Measurements from ENCODE around the gene MYO7B. TPM values are rescaled to one million over a fixed set of nuclear protein-coding genes. Genes with fewer than 3 reads are reported as not detected.
"Not testable (repeated sequence)": the region's sequence is repeated elsewhere in the genome, so short reads cannot be mapped to it uniquely, and the experiment has no call there.

The MYO7B gene
- total and polyA plus RNA-seq, 2 experiments from 2014 or later: 17.6 to 20.1 TPM

GRCh38 chr2:127520424-127520823 lies 15.1 kb upstream of the MYO7B start:
- Histone ChIP-seq H3K79me2 (peaks cover 100% of the 10 kb centered on the region), H3K4me3 (no peak overlapping the region), H3K9me3 (ENCODE audit: low read depth) (no peaks in the 10 kb centered on the region), H3K4me1 (ENCODE audit: insufficient read depth) (peaks cover 12% of the 10 kb centered on the region), H3K27ac (no peak overlapping the region), H3K27me3 (no peaks in the 10 kb centered on the region), H3K4me2 (no peak overlapping the region), H2AFZ (no peak overlapping the region), H3K36me3 (replicated peaks; ENCODE audit: insufficient read depth, low read depth) (no peaks in the 10 kb centered on the region), H4K20me1 (ENCODE audit: insufficient read depth, poor library complexity, severe bottlenecking) (peaks cover 18% of the 10 kb centered on the region), H3K9me2 (replicated peaks; ENCODE audit: insufficient read depth) (no peaks in the 10 kb centered on the region)
- no peak for DNase-seq (ENCODE audit: low spot score)
- TF ChIP-seq EZH2 (IDR thresholded peaks at IDR 0.05; ENCODE audit: borderline replicate concordance) (no peak), CTCF (IDR thresholded peaks at IDR 0.05; ENCODE audit: poor library complexity) (no peak), EZH2phosphoT487 (IDR thresholded peaks at IDR 0.05; ENCODE audit: low read depth, severe bottlenecking, unreplicated experiment) (no peak)
- 98% methylated on average over 4 of the region's 4 CpGs for WGBS (ENCODE audit: low lambda C conversion rate, missing lambda C conversion rate)

GRCh38 chr2:127523269-127523939 lies 12.1 kb upstream of the MYO7B start:
- H3K9me3 ChIP-seq (ENCODE audit: low read depth): no peaks in the 10 kb centered on the region
- H3K4me2 ChIP-seq: peak overlapping the region; percentile 82
- H3K4me1 ChIP-seq (ENCODE audit: insufficient read depth): peaks cover 12% of the 10 kb centered on the region
- 88% methylated on average over 8 of the region's 8 CpGs for WGBS (ENCODE audit: low lambda C conversion rate, missing lambda C conversion rate)
- no peaks in the 10 kb centered on the region for H3K36me3 ChIP-seq (replicated peaks; ENCODE audit: insufficient read depth, low read depth)
- no peaks in the 10 kb centered on the region for H3K9me2 ChIP-seq (replicated peaks; ENCODE audit: insufficient read depth)
- H2AFZ ChIP-seq: no peak overlapping the region
- peaks cover 77% of the 10 kb centered on the region for H3K79me2 ChIP-seq
- no peak overlapping the region for H3K4me3 ChIP-seq
- no peaks in the 10 kb centered on the region for H3K27me3 ChIP-seq
- DNase-seq (ENCODE audit: low spot score): no peak
- TF ChIP-seq EZH2phosphoT487 (IDR thresholded peaks at IDR 0.05; ENCODE audit: low read depth, severe bottlenecking, unreplicated experiment) (no peak), CTCF (IDR thresholded peaks at IDR 0.05; ENCODE audit: poor library complexity) (no peak), EZH2 (IDR thresholded peaks at IDR 0.05; ENCODE audit: borderline replicate concordance) (no peak)
- H3K27ac ChIP-seq: no peak overlapping the region
- peaks cover 6% of the 10 kb centered on the region for H4K20me1 ChIP-seq (ENCODE audit: insufficient read depth, poor library complexity, severe bottlenecking)

GRCh38 chr2:127524198-127524834 lies 11.2 kb upstream of the MYO7B start:
- not testable (repeated sequence) for H3K9me2 ChIP-seq (replicated peaks; ENCODE audit: insufficient read depth); H3K36me3 ChIP-seq (replicated peaks; ENCODE audit: insufficient read depth, low read depth); DNase-seq (ENCODE audit: low spot score); H3K27me3 ChIP-seq; H4K20me1 ChIP-seq (ENCODE audit: insufficient read depth, poor library complexity, severe bottlenecking); H3K27ac ChIP-seq; H2AFZ ChIP-seq; H3K4me3 ChIP-seq; H3K9me3 ChIP-seq (ENCODE audit: low read depth)
- peaks cover 15% of the 10 kb centered on the region for H3K4me1 ChIP-seq (ENCODE audit: insufficient read depth)
- H3K4me2 ChIP-seq: peak overlapping the region; percentile 82
- H3K79me2 ChIP-seq: peaks cover 67% of the 10 kb centered on the region
- 92% methylated on average over 7 of the region's 7 CpGs for WGBS (ENCODE audit: low lambda C conversion rate, missing lambda C conversion rate)

- peaks cover 53% of the 10 kb centered on the region for H3K79me2 ChIP-seq
- DNase-seq (ENCODE audit: low spot score): peak; percentile 50
- no peaks in the 10 kb centered on the region for H3K36me3 ChIP-seq (replicated peaks; ENCODE audit: insufficient read depth, low read depth)
- H3K9me3 ChIP-seq (ENCODE audit: low read depth): no peaks in the 10 kb centered on the region
- no peaks in the 10 kb centered on the region for H3K27me3 ChIP-seq
- H4K20me1 ChIP-seq (ENCODE audit: insufficient read depth, poor library complexity, severe bottlenecking): peaks cover 6% of the 10 kb centered on the region
- H2AFZ ChIP-seq: peak overlapping the region; percentile 61
- TF ChIP-seq EZH2 (IDR thresholded peaks at IDR 0.05; ENCODE audit: borderline replicate concordance) (no peak), EZH2phosphoT487 (IDR thresholded peaks at IDR 0.05; ENCODE audit: low read depth, severe bottlenecking, unreplicated experiment) (no peak), CTCF (IDR thresholded peaks at IDR 0.05; ENCODE audit: poor library complexity) (no peak)
- WGBS (ENCODE audit: low lambda C conversion rate, missing lambda C conversion rate): under 1% methylated on average over 17 of the region's 19 CpGs
- peak overlapping the region; percentile 93 for H3K27ac ChIP-seq
- H3K4me3 ChIP-seq: peak overlapping the region; percentile 65
- H3K4me2 ChIP-seq: peak overlapping the region; percentile 82
- peaks cover 15% of the 10 kb centered on the region for H3K4me1 ChIP-seq (ENCODE audit: insufficient read depth)
- no peaks in the 10 kb centered on the region for H3K9me2 ChIP-seq (replicated peaks; ENCODE audit: insufficient read depth)
Measured at GRCh38 chr2:127525691-127526131, 9.8 kb upstream of the MYO7B start.

Data from hepatocyte (in vitro differentiated cells).